GM19023 (cell line): ENCODE results near the gene KIAA2012.
A peak's percentile ranks its signal among the peaks of the same experiment; 100 is the strongest.

ENCODE experiments used
- ATAC-seq: cut with Tn5 transposase; IDR thresholded peaks from one replicate; pipeline ENCODE4 v1.9.1; 2021; ENCODE audit warnings: mild to moderate bottlenecking, moderate library complexity; ENCODE audit not compliant: unreplicated experiment

Gene KIAA2012

DNA sequence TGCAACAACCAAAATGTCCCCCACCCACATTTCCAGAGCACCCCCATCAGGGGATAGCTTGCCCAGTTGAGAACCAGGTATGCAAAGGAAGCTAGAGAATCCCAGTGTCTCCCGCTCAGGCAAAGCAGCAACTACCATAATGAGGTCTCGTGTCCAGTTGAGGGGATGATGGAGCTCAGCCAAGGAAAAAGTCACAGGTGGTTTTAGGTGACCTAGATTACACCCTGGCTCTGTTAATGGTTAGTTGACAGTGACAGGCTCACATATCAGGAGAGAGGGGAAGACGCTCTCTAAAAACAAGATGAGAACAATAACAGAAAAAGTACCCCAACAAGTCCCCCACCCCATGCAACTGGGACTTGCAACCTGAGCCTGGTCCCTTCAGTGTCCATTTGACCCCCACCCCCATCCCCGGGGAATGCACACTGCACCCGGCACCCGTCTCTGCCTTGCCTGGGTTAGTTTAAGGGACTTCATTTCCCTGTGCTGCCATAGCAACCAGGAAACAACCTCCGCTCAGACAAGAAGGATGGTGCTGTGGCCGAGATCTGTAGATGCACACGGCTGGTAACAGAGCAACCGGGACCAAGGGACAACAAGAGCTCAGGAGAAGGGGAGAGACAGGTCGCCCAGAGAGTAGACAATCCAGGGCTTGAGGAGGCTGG is at the start of gene KIAA2012:
KIAA2012 (plus strand) TSS at position 519 of the 665 bp plus-strand sequence. CDS start 373 bp downstream, outside the sequence.
- ATAC-seq = no peak

DNA sequence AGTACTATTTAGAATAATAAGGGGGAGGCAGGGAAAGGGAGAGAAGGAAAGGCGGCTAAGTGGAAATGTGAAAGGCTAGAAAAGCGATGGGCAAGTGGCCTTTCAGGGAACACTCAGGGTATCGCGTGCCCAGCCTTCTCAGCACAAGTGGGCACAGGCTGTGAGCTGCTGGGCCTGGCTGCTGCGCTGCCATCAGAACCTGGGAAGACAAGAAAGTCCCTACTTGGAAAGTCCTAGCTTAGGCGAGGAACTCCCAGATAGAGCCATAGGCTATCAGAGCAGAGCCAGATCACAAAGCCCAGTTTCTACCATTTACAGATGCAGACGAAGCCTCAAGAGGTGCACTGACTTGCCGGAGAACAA is 49.2 kb upstream of the KIAA2012 start:
- ATAC-seq = no peak

GRCh38 chr2:202024871-202025270 is 48.2 kb upstream of the KIAA2012 start:
- ATAC-seq = no peak

DNA sequence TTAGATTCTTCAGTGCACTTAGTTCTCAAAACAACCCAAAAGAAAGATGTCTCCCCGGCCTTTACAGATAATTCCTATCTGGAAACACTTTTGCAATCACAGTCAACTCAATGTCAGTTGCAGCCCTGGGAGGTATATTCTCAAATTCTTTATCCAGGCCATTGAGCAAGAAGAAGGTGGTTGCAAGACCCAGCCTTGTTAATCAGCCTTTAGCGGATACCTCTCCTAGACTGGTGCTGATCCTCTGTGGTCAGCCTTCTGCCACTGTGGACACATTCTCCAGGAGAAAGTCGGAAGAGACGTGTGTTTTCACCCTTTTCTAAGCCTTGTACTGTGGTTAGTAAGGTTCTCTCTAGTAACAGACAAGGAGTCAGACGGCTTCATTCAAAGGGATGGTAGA is 47.2 kb upstream of the KIAA2012 start:
- no peak for ATAC-seq

DNA sequence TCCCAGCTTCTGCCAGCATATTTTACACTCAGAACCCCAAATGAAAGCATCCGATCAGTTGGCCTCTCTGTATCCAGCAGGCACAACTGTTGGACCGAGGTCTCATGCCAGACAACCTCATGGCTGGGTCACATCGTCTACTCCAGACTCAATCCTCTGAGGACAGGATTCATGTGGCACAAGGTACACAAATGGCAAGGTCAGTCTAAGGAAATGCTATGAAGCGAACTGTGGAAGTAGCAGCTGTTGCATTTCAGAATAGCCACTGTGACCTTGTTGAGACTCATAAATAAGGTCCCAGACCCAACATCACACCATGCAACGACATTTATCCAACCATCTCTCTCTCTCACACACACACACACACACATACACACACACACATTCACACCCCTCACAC is 46.5 kb upstream of the KIAA2012 start:
- ATAC-seq = no peak

DNA sequence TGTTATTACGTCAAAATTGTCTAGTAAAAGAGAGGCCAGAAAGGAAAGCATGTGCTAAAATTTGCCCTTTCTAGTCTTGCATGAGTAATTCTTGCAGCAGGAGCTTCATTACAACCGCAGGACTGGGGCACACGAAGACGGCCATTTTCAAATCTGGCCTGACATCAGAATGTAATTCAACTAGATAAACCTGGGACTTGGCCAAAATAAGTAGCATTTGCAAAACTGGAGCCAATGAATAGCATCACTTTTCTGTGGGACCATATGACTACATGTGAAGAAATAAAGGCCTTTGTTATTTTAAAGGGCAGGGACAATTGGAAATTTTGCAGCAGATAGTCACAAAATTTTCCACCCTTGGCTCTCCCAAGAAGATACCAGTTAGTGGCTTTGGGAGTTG is 42.4 kb upstream of the KIAA2012 start:
- no peak for ATAC-seq

DNA sequence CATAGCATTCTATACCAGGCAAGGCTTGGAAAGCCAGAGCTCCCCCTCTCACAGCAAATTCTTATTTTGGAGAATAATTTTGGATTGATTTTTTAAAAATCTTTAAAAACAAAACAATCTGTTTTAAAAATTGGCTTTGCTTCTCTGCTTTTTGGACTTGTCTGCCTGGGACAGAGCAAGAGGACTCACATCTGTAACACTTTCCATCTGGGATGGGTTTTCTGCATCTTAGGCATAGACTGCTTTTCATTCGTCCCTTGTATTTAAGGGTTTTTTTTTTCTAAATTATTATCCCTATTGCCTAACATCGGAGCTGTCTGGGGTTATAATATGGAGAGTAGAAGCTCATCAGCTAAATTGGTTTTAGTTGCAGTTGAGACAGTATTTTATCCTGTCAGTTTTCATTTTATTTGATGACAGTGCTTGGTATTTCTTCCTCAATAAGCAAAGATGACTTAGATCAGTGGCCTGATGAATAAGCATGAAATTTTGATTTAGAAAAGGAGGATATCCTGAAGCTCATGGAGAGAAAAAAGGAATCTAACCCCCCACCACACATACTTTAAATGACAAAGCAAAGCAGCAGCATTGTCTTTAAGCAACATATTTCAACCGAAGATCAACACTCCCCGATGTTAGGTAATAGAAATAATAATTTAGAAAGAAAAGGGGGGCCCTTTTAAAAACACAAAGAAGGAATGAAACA is 41.7 kb upstream of the KIAA2012 start:
- no peak for ATAC-seq

DNA sequence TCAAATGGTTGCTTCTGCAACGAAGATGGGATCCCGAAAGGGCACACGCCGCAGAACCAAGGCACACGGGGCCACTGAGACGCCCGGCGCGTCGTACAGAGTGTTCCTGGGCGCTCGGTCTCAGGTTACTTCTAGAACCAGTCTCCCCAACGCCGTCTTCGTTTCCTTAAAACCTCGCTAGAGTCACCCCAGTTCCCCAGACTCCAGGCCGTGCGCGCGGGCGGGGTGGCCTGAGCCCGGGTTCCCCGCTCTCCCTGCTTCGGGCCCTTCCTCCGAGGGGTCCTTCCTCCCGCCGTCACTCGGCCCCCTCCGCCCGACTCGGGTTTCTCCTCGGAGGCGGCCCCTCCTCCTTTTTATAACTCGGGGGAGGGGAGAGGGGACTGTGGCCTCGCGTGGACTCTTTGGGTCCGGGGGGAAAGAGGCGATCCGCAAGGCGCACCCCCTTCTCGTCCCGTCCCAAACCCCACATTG is 40.2 kb upstream of the KIAA2012 start:
- ATAC-seq = peak; percentile 5

- ATAC-seq = peak; percentile 84
Measured at GRCh38 chr2:202033317-202034248, 39.5 kb upstream of the KIAA2012 start, which contains the start of gene FZD7. Gene FZD7, plus strand, starts transcription at chr2:202033855. Its CDS starts 793 bp downstream, at chr2:202034648.

DNA sequence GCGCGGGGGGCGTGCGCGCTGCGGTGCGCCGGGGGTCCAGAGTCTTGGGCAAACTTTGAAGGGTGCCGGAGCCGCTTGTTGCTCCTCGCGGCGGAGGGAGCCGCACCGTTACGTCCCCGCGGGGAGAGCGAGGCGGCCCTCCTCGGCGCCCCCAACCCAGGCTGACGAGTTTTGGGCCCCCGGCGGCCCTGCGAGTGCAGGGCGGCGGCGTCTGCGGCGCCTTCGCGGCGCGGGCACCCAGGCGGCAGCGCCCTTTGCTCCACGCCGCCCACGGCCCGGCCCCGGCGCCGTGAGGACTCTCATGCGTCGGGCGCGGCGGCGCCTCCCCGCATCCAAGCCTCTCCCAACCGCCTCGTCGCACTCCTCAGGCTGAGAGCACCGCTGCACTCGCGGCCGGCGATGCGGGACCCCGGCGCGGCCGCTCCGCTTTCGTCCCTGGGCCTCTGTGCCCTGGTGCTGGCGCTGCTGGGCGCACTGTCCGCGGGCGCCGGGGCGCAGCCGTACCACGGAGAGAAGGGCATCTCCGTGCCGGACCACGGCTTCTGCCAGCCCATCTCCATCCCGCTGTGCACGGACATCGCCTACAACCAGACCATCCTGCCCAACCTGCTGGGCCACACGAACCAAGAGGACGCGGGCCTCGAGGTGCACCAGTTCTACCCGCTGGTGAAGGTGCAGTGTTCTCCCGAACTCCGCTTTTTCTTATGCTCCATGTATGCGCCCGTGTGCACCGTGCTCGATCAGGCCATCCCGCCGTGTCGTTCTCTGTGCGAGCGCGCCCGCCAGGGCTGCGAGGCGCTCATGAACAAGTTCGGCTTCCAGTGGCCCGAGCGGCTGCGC is 38.6 kb upstream of the KIAA2012 start:
- peak; percentile 9 for ATAC-seq

DNA sequence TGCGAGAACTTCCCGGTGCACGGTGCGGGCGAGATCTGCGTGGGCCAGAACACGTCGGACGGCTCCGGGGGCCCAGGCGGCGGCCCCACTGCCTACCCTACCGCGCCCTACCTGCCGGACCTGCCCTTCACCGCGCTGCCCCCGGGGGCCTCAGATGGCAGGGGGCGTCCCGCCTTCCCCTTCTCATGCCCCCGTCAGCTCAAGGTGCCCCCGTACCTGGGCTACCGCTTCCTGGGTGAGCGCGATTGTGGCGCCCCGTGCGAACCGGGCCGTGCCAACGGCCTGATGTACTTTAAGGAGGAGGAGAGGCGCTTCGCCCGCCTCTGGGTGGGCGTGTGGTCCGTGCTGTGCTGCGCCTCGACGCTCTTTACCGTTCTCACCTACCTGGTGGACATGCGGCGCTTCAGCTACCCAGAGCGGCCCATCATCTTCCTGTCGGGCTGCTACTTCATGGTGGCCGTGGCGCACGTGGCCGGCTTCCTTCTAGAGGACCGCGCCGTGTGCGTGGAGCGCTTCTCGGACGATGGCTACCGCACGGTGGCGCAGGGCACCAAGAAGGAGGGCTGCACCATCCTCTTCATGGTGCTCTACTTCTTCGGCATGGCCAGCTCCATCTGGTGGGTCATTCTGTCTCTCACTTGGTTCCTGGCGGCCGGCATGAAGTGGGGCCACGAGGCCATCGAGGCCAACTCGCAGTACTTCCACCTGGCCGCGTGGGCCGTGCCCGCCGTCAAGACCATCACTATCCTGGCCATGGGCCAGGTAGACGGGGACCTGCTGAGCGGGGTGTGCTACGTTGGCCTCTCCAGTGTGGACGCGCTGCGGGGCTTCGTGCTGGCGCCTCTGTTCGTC is 37.7 kb upstream of the KIAA2012 start:
- no peak for ATAC-seq

DNA sequence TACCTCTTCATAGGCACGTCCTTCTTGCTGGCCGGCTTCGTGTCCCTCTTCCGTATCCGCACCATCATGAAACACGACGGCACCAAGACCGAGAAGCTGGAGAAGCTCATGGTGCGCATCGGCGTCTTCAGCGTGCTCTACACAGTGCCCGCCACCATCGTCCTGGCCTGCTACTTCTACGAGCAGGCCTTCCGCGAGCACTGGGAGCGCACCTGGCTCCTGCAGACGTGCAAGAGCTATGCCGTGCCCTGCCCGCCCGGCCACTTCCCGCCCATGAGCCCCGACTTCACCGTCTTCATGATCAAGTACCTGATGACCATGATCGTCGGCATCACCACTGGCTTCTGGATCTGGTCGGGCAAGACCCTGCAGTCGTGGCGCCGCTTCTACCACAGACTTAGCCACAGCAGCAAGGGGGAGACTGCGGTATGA is 37.1 kb upstream of the KIAA2012 start:
- no peak for ATAC-seq

DNA sequence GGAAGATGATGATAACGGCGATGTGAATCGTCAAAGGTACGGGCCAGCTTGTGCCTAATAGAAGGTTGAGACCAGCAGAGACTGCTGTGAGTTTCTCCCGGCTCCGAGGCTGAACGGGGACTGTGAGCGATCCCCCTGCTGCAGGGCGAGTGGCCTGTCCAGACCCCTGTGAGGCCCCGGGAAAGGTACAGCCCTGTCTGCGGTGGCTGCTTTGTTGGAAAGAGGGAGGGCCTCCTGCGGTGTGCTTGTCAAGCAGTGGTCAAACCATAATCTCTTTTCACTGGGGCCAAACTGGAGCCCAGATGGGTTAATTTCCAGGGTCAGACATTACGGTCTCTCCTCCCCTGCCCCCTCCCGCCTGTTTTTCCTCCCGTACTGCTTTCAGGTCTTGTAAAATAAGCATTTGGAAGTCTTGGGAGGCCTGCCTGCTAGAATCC is 36.4 kb upstream of the KIAA2012 start:
- ATAC-seq = no peak

DNA sequence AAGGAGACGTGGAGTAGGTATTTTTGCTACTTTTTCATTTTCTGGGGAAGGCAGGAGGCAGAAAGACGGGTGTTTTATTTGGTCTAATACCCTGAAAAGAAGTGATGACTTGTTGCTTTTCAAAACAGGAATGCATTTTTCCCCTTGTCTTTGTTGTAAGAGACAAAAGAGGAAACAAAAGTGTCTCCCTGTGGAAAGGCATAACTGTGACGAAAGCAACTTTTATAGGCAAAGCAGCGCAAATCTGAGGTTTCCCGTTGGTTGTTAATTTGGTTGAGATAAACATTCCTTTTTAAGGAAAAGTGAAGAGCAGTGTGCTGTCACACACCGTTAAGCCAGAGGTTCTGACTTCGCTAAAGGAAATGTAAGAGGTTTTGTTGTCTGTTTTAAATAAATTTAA is 36.0 kb upstream of the KIAA2012 start:
- ATAC-seq = no peak

GRCh38 chr2:202038471-202039277 is 34.4 kb upstream of the KIAA2012 start:
- no peak for ATAC-seq

DNA sequence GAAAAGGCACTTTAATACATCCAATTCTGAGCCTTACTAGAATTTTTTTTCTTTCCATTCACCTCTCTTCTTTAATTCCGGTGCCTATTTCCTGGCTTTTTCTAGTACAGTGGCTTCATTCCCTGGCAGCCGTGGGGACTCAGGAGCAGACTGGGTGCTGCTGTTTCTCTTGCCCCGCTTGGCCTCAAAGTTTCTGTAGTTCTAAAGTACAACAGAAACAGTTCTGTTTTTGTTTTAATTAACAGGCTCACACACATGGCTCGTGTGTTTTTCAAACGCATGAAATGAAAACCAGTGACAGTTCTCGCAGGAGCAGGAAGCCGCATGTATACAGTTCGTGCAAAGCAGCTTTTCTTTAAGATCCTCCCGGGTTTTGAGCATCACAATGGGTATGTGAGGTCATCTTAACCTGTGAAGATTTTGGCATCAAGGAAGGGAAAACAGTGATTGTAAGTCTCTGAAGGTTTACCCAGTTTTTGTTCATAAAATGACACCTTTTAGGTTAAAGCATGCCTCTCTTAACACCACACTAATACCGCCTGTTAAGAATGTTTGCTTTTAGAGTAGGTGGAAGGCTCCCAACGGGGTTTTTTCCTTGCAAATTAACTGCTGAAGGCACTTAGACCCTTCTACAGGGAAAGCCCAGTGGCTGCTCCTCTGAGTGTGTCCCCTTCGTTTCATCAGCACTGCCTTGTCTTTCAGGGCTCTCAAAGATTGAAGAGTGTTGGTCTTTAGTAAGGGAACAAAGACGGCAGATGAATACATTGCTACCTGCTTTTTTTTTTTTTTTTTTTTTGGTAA is 33.6 kb upstream of the KIAA2012 start:
- ATAC-seq = no peak

DNA sequence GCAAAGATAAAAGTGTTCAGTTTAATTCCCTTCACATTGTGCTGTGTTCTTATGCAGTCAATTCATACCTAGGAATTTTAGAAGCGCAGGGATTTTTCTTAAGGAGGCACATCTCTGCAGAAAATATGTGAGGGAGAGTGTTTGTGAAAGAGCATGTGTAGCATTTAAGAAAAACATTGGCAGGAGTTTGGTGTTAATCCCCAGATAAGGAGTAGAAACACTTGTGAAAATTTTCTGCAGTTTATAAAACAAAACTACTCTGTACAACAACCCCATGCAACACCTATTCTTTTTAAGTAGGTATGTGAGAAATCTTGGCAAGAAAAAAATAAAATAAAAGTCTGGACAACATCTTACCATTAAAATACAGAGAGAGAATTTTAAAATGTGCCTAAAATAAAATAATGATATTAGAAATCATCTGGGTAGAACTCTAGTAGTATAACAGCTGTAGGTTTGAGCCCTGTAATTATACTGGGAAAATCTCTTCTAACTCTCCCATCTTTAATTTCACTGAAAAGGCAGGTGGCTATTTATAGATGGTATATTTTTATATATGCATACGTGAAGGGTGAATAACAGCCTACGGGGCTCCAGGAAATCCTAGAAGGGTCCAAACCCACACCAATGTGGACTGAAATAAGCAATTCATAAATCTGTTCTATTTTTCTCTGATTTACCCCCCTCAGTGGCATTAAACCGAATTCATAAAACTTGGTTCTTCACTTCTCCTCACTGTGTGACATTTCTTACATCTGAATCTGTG is 32.8 kb upstream of the KIAA2012 start:
- ATAC-seq = no peak
